Measurements from ENCODE around the gene DAB2IP.

Gene DAB2IP

GRCh38 chr9:121833061-121833460, 181.6 kb downstream of the DAB2IP start:
- DNase-seq (ENCODE audit: low read depth, low spot score), result no peak
- in situ Hi-C loops (cut with HindIII; ENCODE audit: low sequenced_read_pairs), result no loop called here
- TF ChIP-seq CTCF (IDR thresholded peaks at IDR 0.05; ENCODE audit: low read depth, low read length), result no peak
- H3K4me3 ChIP-seq (ENCODE audit: low read depth, low read length), result no peak overlapping the region

Data from astrocyte of the spinal cord (primary cell).